GM18867 (cell line): ENCODE measurements around the gene AP2A2.

ENCODE experiments used
- ATAC-seq: cut with Tn5 transposase; IDR thresholded peaks from one replicate; pipeline ENCODE4 v1.9.1; 2021; ENCODE audit warnings: mild to moderate bottlenecking, moderate library complexity; ENCODE audit not compliant: unreplicated experiment

Gene AP2A2

GRCh38 chr11:1052133-1053011 is 126.7 kb downstream of the AP2A2 start:
- no peak for ATAC-seq

- no peak for ATAC-seq
These were observed 127.6 kb downstream of the AP2A2 start for GRCh38 chr11:1053121-1053901.

GRCh38 chr11:1054143-1055108 is 128.8 kb downstream of the AP2A2 start:
- ATAC-seq, result no peak

DNA sequence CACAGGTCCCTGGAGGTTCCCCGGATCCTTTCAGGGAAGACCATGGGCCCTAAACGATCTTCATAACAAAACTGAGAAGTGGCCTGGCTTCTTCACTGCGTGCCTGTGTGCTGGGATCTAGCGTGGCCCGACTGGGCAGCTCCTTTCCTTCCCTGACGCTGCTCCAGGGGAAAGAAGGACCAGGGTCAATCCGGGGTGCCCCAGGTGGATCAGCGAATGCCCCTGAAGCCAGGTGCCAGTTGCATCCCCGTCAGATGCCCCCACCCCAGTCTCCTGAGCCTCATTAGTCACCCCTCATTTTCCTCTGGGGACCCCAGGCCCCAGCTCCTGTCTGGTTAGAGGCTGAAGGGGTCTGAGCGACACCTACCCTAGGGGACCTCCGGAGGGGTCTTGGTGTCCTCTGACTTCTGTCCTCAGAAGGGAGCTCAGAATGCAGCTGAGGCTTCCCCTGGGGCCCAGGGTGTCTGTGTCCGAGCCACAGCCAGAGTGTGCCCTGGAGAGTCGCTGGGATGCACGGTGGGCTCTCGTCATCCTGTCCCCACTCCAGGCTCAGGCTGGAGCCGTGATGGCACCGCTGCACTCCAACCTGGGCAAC is 129.5 kb downstream of the AP2A2 start:
- no peak for ATAC-seq

DNA sequence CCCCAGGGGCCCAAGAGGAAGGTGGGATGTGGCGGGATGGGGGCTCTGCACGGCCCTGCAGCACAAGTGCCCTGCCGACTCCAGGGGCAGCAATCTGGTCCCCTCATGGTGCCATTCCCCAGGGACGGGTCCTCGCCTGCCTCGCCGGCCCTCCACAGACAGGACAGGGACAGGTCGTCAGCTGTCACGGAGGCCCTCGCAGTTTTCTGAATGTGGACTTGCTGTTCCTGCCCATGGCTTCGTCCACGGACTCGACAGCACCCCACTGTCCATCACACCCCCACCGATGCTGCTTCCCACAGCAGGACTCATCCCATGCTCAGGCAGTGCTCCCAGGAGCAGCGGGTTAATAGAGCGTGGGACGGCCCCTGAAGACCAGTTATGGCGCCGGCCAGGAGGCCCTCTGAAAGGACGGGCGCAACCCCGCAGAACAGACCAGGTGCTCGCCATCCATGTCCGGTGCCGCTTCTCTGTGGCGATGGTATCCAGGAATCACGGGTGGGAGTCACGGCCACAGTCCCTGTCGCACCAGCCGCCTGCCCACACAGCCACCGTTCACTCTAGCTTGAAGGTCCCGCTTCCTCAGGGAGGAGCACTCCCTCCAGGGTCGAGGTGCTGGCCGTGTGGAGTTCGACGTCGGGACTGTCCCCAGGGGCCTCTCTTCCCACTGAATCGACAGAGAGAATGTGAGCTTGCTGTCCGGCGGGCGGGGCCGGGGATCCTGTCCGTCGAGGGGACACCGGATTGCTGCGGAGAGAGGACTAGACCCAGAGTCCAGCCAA is 130.5 kb downstream of the AP2A2 start:
- ATAC-seq, result no peak

- no peak for ATAC-seq
These were observed 132.1 kb downstream of the AP2A2 start for GRCh38 chr11:1057806-1058205.

DNA sequence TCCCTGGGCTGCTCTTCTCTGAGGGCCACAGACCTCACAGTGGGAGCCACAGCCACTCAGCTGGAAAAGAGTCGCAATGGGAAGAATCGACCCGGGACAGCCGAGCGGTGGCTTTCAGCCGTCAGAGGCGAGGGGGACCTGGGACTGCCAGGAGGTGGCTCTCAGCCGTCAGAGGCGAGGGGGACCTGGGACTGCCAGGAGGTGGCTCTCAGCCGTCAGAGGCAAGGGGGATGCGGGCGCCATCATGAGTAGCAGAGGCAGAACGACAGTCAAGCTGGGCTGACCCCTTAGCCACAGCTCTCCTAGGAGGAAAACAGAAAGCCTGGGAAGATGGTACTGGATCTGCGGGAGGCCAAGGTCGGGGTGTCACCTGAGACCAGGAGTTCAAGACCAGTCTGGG is 134.1 kb downstream of the AP2A2 start:
- no peak for ATAC-seq

DNA sequence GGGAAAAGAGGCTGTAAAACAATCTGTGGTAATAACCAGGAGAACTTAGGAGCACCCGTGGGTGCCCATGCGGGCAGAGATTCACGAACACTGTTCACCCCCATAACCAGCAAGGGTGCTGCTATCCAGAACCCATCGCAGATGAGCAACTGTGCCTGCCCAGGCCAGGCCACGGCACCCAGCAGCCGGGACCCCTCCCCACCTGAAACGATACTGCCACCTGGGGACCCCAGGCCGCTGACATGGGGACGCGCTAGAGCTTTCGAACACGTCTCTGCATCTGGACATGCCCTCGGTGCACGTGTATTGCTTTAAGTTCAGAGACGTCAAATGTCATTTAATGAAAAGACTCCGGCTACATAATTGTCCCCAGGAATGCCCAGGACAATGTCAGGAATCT is 134.7 kb downstream of the AP2A2 start:
- ATAC-seq, result no peak

GRCh38 chr11:1060852-1061616 is 135.4 kb downstream of the AP2A2 start:
- no peak for ATAC-seq
